HuH-7 (cell line): Measurements from ENCODE around the gene CHCHD3.

Experiments used
- DNase-seq: peaks from one replicate; pipeline ENCODE4 v3.0.0; 2011; ENCODE audit warnings: low spot score

Gene CHCHD3

DNA sequence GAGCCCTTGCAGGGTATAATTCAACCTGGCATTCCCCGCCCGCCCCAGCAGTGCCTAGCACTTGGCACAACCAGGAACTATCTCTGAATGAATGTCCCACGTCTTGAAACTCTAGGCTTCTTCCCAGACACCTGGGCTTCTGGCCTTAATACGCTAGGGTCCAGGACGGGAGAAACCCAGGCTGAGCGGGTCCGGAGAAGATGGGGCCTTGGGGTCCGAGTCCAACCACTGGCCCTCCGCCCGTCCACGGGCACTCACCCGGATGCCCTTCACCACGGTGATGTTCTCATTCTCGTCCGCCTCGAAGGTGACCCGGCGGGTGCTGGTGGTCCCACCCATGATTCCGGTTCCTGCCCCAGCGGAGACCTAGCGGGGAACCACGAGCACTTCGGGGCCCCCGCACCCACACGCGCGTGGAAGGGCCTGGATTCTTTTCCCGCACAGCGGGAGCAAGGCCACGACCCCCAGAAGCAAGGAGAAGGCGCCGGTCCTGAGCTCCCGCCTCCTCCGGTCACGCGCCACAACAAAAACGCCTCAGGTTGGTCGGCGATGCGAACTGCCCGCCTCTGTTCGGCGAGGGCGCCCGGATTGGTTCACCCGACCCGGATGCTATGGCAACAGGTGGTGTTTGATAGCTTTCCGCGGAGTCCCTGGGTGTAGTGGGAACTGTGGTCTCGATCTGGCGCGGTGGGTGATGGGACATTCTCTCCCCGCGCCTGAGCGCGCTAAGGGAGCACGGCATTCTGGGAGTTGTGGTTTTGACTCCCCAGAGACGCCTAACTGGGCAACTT, at the start of gene CHCHD3:
CHCHD3 (minus strand) TSS at position 492 of the 791 bp plus-strand sequence; CDS start at position 339, 153 bp downstream.
- DNase-seq: peak; percentile 96

DNA sequence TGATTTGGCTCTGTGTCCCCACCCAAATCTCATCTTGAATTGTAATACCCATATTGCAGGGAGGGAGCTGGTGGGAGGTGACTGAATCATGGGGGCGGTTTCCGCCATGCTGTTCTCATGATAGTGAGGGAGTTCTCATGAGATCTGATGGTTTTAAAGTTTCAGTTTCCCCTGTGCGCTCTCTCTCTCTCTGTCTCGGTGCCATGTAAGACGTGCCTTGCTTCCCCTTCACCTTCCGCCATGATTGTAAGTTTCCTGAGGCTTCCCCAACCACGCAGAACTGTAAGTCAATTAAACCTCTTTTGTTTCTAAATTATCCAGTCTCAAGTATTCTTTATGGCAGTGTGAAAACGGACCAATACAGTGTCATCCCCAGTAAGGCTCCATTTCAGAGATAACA, 48.3 kb upstream of the CHCHD3 start:
- no peak for DNase-seq

GRCh38 chr7:133126422-133126821, 44.5 kb upstream of the CHCHD3 start:
- DNase-seq: no peak

DNA sequence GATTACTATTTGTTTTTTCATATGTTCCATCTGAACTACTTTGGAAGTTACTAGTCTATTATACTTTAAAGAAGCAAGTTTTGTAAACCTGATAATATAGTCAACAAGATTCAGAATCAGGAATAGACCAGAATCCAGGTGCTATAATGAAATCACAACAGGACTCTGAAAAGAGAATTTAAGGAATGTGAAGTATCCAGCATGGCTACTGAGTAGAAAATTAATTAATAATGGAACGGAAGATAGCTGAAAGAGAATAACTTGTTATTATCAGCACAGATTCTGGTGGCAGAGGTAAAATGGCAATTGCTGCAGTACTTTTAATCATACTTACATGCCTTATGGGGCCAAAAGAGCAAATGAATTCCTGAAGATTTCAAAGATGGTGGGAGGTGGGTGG, 43.1 kb upstream of the CHCHD3 start:
- no peak for DNase-seq

GRCh38 chr7:133121175-133121844, 39.4 kb upstream of the CHCHD3 start:
- DNase-seq: no peak

- no peak for DNase-seq
Measured at GRCh38 chr7:133119067-133119466, 37.2 kb upstream of the CHCHD3 start.

GRCh38 chr7:133118261-133118660, 36.4 kb upstream of the CHCHD3 start:
- DNase-seq: no peak

GRCh38 chr7:133117452-133117851, 35.6 kb upstream of the CHCHD3 start:
- no peak for DNase-seq

- no peak for DNase-seq
Measured at GRCh38 chr7:133115596-133115995, 33.7 kb upstream of the CHCHD3 start.

DNA sequence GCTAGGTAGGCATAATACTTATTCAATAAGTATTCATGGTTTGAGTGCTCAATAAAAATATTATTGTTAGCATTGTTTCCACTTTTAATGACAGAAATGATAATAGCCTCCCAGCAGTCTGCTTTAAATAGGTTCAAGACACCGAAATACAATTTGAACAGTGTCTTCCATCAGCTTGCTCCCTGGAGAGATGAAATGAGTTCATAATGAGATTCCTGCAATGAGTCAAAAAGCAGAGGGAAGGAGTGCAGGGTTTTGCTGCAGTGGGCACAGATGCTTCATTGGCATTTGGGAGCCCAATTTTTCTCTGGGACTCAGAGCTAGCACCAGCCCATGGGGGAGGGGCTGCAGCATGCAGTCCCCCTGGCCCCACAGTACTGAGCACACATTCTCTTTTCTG, 32.6 kb upstream of the CHCHD3 start:
- DNase-seq: no peak

DNA sequence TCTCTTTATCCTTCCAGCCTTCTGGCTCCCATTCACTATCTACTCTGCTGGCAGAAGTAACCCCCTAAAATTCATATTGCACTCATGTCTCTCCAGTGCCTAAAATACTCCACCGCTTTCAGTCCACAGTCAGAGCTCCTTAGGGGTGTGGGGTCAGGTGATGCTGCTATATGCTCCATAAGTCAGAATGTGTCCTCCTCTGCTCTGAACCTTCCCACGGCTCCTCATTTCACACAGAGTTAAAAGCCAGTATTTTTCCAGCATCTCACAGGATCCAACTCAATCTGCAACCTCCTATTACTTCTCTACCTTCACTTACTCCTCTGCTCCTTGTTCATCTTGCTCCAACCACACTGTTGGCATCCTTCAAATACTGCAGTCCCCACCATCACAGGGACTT, 31.1 kb upstream of the CHCHD3 start:
- DNase-seq: no peak

DNA sequence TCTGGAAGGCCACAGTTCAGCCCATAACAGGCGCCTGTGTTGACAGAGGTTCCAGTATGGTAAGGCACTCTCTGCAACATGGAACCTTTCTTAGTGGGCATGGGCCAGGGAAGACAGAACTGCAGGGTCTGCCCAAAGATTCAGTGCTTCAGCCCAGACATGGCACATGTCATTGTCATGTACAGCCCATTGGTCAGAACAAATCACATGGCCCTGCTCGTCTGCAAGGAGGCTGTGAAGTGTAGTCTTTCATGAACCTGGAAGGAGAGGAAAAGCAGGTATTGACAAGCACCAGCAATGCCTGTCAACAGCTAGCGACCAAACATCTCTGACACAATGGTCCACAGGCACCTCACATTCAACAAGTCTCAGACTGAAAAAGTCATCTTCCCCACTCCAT, 30.4 kb upstream of the CHCHD3 start:
- no peak for DNase-seq

DNA sequence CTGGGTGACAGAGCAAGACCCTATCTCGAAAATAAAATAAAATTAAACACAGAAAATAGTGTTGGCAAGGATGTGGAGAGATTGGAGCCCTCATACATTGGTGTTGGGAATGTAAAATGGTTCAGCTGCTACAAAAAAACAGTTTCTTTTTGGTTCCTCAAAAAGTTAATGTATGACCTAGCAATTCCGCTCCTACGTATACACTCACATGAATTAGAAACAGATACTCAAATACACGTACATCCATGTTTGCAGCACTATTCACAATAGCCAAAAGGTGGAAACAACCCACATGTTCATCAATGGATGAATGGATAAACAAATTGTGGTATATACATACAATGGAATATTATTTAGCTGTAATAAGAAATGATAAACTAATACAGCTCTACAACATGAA, 28.4 kb upstream of the CHCHD3 start:
- no peak for DNase-seq

DNA sequence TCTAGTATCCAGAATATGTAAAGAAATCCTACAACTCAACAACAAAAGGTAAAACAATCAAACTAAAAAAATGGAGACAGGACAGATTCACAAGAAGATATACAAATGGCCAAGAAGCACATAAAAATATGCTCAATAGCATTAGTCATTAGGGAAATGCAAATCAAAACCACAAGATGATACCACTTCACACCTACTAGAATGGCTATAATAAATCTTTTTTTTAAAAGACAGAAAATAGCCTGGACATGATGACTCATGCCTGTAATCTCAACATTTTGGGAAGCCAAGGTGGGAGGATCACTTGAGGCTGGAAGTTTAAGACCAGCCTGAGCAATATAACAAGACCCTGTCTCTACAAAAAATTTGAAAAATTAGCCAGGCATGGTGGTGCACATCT, 27.9 kb upstream of the CHCHD3 start:
- DNase-seq: no peak

DNA sequence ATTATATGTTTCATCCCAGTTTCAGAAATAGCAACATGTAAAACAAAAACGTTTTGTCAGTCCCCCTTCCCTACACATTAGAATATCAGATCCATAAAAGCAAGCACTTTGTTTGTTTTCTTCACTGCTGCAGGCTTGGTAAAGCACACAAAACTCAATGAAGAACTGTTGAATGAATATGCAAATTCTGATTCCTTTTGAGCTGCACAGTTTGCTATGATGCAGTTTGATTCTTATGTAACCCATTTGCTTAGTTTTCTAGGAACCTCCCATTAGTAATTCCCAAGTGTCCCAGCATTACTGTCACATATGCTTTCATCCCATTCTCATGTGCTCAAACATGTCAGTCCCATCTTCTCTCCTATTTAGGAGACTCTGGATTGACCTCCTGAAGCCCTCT, 26.1 kb upstream of the CHCHD3 start:
- DNase-seq: no peak

- no peak for DNase-seq
Measured at GRCh38 chr7:133102276-133103060, 20.6 kb upstream of the CHCHD3 start.

DNA sequence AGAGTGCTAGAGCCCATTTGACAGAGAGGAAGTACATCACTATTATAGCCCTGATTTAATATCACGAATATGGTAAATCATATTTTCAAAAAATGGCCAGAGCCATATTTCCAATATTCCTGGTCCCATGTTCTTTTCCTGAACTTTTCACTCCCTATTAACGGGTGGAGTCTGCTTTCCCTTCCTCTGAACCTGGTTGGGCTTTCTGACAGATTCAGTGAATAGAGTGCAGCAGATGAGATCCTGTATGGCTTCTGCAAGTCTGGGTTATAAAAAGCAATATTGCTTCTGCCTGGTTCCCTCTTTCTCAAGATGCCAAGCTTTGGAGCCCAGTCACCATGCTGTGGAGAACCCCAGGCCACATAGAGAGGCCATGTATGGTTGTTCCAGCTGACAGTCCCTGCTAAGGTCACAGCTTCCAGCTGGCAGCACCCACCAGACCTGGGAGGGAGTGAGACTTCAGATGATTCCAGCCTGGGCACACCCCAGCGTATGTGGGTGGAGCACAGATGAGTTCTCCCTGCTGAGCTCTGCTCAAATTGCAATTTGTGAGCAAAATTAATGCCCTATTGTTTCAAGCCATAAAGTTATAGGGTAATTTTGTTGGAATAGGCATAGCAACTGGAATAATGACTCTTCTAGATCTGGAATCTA, 17.9 kb upstream of the CHCHD3 start:
- no peak for DNase-seq

- DNase-seq: no peak
Measured at GRCh38 chr7:133095119-133095671, 13.3 kb upstream of the CHCHD3 start.

DNA sequence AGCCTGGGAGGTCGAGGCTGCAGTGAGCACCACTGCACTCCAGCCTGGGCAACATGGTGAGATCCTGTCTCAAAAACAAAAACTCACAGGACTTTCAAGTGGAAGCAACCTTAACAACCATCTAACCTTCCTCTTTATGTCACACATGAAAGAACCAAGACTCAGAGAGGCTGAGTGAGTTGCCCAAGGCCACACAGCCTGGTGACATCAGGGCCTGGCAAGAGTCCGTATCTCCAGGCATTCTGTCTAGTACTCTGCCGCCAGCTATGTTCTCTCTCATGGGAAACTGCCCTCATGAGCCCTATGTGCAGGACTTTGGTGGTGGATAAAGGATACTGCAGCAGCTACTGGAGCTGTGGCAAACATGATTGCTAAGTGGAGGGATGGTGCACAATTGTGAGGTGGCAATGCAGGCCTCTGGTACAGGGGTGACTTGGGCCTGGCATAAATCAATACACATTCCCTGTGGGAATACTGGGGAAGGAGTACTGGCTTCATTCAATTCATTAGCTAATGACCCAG, 10.1 kb upstream of the CHCHD3 start:
- no peak for DNase-seq

GRCh38 chr7:133082390-133082766, 488 bp upstream of the CHCHD3 start:
- DNase-seq: no peak

GRCh38 chr7:133081119-133081598, 731 bp downstream of the CHCHD3 start:
- no peak for DNase-seq

DNA sequence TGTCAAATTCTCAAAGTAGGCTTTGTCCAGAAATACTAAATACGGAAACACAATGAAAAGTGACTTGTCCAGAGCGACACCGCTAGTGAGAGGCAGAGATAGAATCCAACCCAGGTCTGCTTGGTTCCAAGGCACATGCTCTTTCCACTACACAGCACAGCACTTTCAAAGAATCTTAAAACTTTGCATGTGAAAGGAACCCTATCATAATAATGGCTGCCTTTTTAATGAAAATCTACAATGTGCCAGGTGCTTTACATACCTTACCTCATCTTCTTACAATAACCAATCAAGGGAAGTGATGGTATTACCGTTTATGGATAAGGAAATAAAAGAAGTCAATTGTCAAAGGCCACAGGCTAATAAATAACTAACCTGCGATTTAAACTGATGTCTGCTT, 2.6 kb downstream of the CHCHD3 start:
- no peak for DNase-seq
